Lung (tissue), 12 donors: ENCODE results near the gene IFIT2. TPM values are rescaled to one million over a fixed set of nuclear protein-coding genes. Genes with fewer than 3 reads are reported as not detected.
"Not testable (repeated sequence)": the region's sequence is repeated elsewhere in the genome, so short reads cannot be mapped to it uniquely, and the experiment has no call there.

Experiments used
- ATAC-seq: fragments of 200-7000 bp; cut with Tn5 transposase; one replicate; pipeline ENCODE4 v1.9.1; 2020; ENCODE audit warnings: moderate number of reproducible peaks; ENCODE audit not compliant: insufficient read depth, low FRiP score
- DNase-seq, 3 donors: peaks; one replicate each; pipeline ENCODE4 v3.0.0-alpha.2; 2013 to 2017
- H3K27ac ChIP-seq, 2 donors: one replicate each; pipeline ENCODE4 v1.5.1; 2013; ENCODE audit warnings: mild to moderate bottlenecking in 2 of 2, moderate library complexity in 2 of 2, control low read depth in 1 of 2, inconsistent platforms in 1 of 2, low read depth in 1 of 2, low read length in 1 of 2
- H3K27me3 ChIP-seq, 3 donors: one replicate each; pipeline ENCODE4 v1.5.1; 2013; ENCODE audit warnings: low read length in 2 of 3; ENCODE audit not compliant: control insufficient read depth in 3 of 3, insufficient read depth in 3 of 3
- H3K36me3 ChIP-seq, 4 donors: one replicate each; pipeline ENCODE4 v1.5.1; 2013; ENCODE audit warnings: low read length in 4 of 4, mild to moderate bottlenecking in 1 of 4, moderate library complexity in 1 of 4; ENCODE audit not compliant: control insufficient read depth in 4 of 4, insufficient read depth in 4 of 4
- H3K4me1 ChIP-seq, 5 donors: one replicate each; pipeline ENCODE4 v1.5.1; 2013; ENCODE audit warnings: low read length in 5 of 5, mild to moderate bottlenecking in 2 of 5, moderate library complexity in 1 of 5; ENCODE audit not compliant: control insufficient read depth in 5 of 5, insufficient read depth in 5 of 5
- H3K4me3 ChIP-seq: one replicate; pipeline ENCODE4 v1.5.1; 2013; ENCODE audit warnings: mild to moderate bottlenecking, control low read depth, moderate library complexity
- H3K9ac ChIP-seq, 2 donors: one replicate each; pipeline ENCODE4 v1.5.1; 2013; ENCODE audit warnings: low read length in 2 of 2, control low read depth in 1 of 2; ENCODE audit not compliant: insufficient read depth in 1 of 2
- H3K9me3 ChIP-seq, 4 donors: one replicate each; pipeline ENCODE4 v1.5.1; 2013; ENCODE audit warnings: low read length in 3 of 4, mild to moderate bottlenecking in 1 of 4, moderate library complexity in 1 of 4; ENCODE audit not compliant: control insufficient read depth in 4 of 4, insufficient read depth in 3 of 4
- CTCF ChIP-seq: IDR thresholded peaks from 2 replicates; pipeline ENCODE4 v1.5.1; 2012; ENCODE audit warnings: mild to moderate bottlenecking; ENCODE audit errors: control extremely low read depth, extremely low read depth
- WGBS, 2 donors: extraction: QIAGEN DNeasy Blood & Tissue Kit; methylation state at CpG; one replicate each; pipeline ENCODE4 v1.1.7; 2013; 5-methylcytosine and 5-hydroxymethylcytosine counted together
- polyA plus RNA-seq, 2 donors: library from polyadenylated mRNA; stranded (reverse); fragments of 200-250 nt; gene quantifications; one replicate each; pipeline ENCODE4 v1.2.1, GENCODE V29; 2013
- total RNA-seq, 2 donors: library from RNA; depleted of rRNA in 1 of 2; stranded (reverse); fragments of >200 nt in 1 of 2; gene quantifications; one replicate each; pipeline ENCODE4 v1.2.1, GENCODE V29; 2014 to 2021
- donor health status: control.
- donor health status: control.
- donor health status: Bipolar disorder and iron deficiency.
- donor health status: healthy.
- donor health status: DM: yes; HTN: yes; CAD: no.

IFIT2 gene
- total and polyA plus RNA-seq, 4 donors: 8.1 to 17.8 (median 14.1) TPM

DNA sequence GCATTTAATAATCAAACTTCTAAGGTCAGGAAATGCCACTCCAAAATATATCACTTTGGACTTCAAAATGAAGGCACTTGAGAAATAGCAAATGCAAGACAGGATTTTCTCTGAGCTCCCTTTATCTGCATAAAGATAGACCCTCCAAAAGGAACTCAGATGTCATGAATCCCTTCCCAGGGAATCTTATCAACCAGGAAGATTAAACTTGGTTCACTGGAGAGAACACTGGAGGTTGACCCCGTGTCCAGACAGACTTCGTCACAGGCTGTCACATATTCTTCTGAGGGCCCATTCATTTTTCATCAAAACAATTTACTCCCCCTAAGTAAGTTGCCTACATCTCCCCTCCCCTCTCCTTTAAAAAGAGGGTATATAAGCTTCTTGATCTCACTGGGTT, 47.1 kb downstream of the IFIT2 start:
- Histone ChIP-seq H3K4me3 (no peak overlapping the region), H3K27me3 (no peaks in the 10 kb centered on the region), H3K4me1 (peaks cover 6 to 55% (median 32%) of the 10 kb centered on the region in 5 donors), H3K27ac (no peak overlapping the region), H3K9me3 (no peaks in the 10 kb centered on the region), H3K36me3 (peaks cover 0 to 2% (median 0%) of the 10 kb centered on the region in 4 donors), H3K9ac (no peak overlapping the region)
- TF ChIP-seq CTCF: no peak
- 84 to 89% methylated on average over 2 of the region's 2 CpGs for WGBS, 2 donors
- ATAC-seq (no peak), DNase-seq (no peak)

DNA sequence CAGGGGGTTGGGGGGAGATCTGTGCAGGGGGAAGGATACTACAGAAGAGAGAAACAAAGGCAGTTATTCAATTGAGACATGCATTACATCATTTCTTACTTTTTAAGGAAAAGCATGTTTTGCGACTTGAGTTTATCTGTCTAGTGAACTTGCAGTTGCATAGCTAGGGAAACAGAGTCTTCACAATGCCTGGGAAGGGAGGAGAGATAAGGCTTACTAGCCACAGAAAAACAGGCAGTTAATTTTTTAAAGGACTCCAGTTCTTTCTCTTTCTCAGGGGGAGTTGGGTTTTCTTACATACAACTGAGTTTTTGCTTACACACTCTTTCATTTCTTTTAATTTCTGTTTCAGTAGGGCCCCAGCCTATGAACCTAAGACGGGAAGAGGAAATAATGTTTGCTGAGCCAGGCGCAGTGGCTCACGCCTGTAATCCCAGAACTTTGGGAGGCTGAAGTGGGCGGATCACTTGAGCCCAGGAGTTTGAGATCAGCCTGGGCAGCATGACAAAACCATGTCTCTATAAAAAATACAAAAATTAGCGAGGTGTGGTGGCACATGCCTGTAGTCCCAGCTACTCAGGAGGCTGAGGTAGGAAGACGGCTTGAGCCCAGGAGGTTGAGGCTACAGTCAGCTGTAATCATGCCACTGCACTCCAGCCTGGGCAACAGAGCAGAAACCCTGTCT, 48.9 kb downstream of the IFIT2 start:
- DNase-seq (peak in 1 of 3 donors; percentile 47), ATAC-seq (peak; percentile 27)
- H3K27me3 ChIP-seq, H3K4me3 ChIP-seq, H3K9me3 ChIP-seq, H3K36me3 ChIP-seq: not testable (repeated sequence)
- WGBS, 2 donors: 18 to 33% methylated on average over 7 of the region's 7 CpGs
- Histone ChIP-seq H3K27ac (peak overlapping the region; percentile 69 to 91), H3K4me1 (peaks cover 8 to 60% (median 32%) of the 10 kb centered on the region in 5 donors), H3K9ac (peak overlapping the region; percentile 31 to 96)

GRCh38 chr10:89351412-89351779, 49.5 kb downstream of the IFIT2 start:
- DNase-seq: peak in 2 of 3 donors; percentile 55 to 63
- H3K9ac ChIP-seq: peak overlapping the region; percentile 31 to 96

More at GRCh38 chr10:89351412-89351779, 49.5 kb downstream of the IFIT2 start:
- Histone ChIP-seq H3K36me3 (peaks cover 0 to 2% (median 0%) of the 10 kb centered on the region in 4 donors), H3K4me3 (no peak overlapping the region), H3K9me3 (no peaks in the 10 kb centered on the region), H3K27me3 (no peaks in the 10 kb centered on the region), H3K4me1 (peaks cover 8 to 62% (median 32%) of the 10 kb centered on the region in 5 donors), H3K27ac (peak overlapping the region; percentile 69 to 91)
- no peak for ATAC-seq
- 54 to 69% methylated on average over 1 of the region's 1 CpG for WGBS, 2 donors
- no peak for TF ChIP-seq CTCF
